GM21423 (cell line): ENCODE data around the gene TRIO.

Source experiments
- ATAC-seq: cut with Tn5 transposase; IDR thresholded peaks from one replicate; pipeline ENCODE4 v1.9.1; 2021; ENCODE audit warnings: mild to moderate bottlenecking, moderate library complexity; ENCODE audit not compliant: unreplicated experiment

TRIO gene

DNA sequence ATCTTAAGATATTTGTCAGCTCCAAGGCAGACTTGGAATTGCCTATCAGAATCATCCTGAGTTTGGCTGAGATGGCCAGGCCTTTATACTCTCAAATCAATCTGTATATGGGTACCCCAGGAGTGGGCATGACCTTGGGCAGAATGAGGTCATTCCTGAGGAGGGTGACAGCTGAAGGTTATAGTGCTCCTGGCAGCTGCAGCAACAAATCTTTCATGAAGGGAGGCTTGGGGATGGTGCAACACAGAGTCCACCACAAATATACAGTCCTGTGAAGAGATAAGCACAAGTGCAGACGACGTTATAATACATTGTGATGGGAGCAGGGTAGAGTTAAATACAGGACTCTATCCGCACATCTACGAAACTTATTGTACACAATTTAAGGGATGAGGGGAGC, 21.1 kb upstream of the TRIO start:
- ATAC-seq, result no peak

DNA sequence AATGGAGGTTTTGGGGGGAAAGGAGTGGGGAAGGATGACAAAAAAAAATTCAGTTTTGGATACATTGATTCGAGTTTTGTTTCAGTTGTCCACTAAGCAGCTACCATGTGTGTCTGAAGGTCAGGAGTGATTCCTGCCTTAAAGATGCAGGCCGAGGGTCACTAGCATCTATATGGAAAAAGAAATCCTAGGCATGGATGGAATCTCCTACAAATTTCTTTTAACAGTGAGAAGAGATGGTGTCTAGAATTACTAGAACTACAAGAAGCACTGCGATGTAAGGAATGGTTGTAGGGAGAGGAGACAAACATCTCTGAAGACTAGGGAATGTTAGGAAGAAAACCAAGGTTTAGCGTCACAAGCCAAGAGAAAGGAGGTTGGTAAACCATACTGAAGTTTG, 19.6 kb upstream of the TRIO start:
- no peak for ATAC-seq

GRCh38 chr5:14123974-14124482, 19.1 kb upstream of the TRIO start:
- no peak for ATAC-seq

GRCh38 chr5:14125262-14125661, 17.9 kb upstream of the TRIO start:
- ATAC-seq, result no peak

DNA sequence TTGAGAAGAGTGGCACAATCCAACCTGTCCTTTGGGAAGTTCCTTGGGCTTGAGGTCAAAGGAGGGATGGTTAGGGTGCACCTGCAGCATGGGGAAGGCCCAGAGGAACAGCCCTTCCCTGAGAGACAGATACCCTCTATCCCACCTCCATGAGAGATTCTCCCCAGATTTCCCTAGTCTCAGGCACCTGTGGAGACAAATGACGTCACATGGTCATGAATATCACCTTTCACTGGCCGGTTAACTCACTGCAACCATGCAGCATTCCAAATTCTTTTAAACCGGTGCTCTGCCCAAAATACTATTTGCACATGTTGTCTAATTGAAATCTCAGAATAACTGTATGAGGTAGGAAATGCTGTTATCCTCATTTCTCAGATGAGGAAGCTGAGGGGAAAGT, 15.6 kb upstream of the TRIO start:
- ATAC-seq, result no peak

DNA sequence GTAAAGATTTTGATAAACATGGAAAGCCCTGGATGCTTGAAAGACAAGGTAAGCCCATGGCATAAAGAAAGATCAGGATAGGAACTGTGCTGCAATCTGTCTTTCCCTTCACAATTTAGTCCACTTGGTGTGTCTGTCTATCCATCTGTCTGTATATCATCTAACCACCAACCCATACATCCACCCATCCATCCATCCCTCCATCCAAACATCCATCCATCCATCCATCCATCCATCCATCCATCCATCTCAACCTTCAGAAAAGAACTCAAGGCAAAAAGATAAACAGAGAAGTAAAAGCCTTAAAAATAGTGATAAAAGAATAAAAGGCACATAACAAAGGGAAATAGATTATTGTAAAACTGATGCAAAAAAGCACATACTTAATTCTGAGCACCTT, 15.1 kb upstream of the TRIO start:
- no peak for ATAC-seq

DNA sequence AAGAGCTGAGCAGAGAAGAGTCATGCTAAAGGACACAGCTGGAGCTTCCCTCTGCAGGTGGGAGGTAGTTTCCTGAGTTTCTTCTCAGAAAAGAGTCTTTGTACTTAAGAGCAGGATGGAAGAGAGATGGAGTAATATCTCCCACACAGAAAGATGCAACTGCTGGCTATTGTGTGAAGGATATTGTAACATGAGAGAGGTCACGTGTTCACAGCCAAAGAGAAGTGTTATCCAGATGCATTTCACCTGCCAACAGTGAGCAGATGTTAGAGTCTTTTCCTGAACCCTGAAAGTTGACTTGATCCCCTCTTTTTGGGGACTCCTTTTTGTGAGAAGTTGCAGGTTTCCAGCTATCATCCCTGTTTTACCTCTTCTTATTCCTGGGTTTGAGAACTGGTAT, 14.0 kb upstream of the TRIO start:
- no peak for ATAC-seq

DNA sequence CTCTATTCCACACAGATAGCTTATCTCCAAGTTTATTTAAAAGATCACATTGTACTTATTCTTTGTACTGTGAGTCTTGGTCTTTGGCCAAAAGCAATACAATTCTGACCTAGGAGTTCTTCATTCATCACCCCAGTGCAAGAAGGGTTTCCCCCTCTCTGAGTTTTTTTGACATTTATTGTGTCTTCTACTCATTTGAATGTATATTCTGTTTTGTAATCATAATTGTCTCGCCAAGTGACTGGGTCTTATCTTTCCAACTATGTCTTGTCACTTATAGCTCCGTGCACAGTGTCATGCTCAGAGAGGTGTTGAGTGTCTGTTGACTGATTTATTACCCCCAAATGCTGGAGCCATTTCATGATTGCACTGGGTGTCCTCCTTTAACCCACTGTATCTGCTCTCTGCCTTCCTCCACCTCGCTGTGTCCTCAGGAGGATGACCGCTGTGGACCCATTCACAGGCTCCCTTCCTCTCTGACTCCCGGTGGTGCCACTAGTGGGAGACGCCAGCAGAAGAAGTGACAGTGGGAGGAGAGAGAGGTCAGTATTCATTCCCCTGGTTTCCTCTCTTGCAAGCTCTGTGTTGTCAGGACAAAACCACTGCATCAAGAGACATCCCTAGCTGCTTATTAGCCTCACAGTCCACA, 11.2 kb upstream of the TRIO start:
- no peak for ATAC-seq

GRCh38 chr5:14133394-14133793, 9.7 kb upstream of the TRIO start:
- ATAC-seq, result no peak

DNA sequence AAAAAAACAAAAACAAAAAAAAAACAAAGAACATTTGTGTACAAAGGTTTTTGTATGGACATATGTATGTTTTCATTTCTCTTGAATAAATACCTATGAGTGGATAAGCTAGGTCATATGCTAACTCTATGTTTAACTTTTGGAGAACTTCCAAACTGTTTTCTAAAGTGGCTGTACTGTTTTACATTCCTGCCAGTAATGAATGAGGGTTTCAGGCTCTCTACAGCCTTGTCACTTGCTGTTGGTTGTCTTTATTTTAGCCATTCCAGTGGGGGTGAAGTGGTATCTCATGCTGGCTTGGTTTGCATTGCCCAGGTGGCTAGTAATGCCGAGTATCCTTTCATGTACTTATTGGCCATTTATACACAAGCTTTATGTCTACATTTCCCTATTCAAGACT, 9.1 kb upstream of the TRIO start:
- ATAC-seq, result no peak

DNA sequence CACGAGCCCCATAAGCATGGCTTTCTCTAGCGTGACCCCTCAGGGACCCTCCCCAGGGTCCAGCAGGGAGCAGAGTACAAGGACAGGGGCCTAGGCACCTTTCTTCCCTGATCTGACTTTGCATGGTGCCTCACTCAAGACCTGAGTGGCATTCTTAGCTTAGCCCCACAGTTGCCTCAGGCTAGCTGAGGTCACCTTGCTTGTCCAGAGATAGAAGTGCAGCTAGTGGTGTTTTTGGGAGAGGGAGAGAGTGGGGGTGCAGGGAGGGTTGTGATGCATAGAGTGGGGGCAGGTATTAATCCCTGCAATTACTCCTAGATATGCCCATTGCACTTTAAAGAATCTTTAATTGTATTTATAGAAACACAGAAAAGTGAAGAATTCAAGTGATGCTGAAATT, 8.4 kb upstream of the TRIO start:
- no peak for ATAC-seq

GRCh38 chr5:14135621-14136020, 7.5 kb upstream of the TRIO start:
- ATAC-seq, result no peak

GRCh38 chr5:14136228-14136627, 6.9 kb upstream of the TRIO start:
- no peak for ATAC-seq

GRCh38 chr5:14138608-14139540, 4.3 kb upstream of the TRIO start:
- no peak for ATAC-seq

- ATAC-seq, result no peak
Observed at GRCh38 chr5:14141764-14142163, 1.4 kb upstream of the TRIO start.

GRCh38 chr5:14142202-14142826, 828 bp upstream of the TRIO start:
- ATAC-seq, result no peak

DNA sequence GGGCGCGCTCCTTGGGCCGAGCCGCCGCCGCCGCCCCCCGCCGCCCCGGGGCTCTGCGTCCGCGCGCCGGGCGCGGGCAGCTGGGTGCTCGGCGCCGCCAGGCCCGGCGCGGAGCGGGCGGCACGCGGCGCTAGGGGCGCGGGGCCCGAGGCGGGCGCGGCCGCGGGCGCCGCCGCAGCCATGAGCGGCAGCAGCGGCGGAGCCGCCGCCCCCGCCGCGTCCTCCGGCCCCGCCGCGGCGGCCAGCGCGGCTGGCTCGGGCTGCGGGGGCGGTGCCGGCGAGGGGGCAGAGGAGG, 351 bp downstream of the TRIO start:
- ATAC-seq, result peak; percentile 5

- ATAC-seq, result peak; percentile 4
Observed at GRCh38 chr5:14143841-14144585, 871 bp downstream of the TRIO start.

DNA sequence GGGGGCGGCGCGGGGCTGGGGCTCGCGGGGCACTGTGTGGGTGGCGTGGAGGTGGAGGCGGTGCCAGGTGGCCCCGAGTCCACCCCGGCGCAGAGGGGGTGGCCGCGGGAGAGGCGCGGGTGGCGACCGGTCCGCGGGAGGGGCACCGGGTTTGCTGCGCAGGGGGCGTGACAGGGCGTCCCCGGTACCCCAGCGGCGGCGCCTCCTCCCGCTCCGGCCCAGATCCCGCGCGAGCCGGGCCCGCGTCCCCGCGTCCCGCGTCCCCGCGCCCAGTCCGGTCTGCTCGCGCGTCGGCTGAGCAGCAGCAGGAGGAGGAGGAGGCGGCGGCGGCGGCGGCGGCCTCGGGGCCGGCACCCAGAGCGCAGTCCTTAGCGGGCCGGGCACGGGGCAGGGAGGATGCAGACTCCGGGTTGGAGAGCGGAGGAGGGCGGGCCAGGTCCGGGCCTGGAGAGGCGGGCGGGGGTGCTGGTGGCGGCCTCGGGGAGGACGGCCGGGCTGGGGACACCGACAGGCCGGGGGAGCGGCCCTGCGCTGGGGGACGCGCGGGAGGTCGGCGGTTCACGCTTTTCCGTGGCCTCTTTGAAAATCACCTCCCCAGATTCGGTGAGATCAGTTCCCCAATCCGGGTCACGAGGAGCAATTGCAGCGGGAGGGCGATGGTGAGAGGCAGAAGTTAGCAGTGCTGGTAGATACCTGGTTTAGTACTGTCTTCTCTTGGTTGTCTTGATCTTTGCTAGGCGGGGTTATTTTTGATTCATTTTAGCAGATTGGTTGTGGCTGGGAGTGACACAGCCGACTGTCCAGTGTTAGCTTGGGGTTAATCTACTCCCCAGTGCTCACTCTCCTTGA, 1.7 kb downstream of the TRIO start:
- ATAC-seq, result peak; percentile 45
